ENCODE data around the gene VPS72. TPM values are rescaled to one million over a fixed set of nuclear protein-coding genes. Genes with fewer than 3 reads are reported as not detected.
"Not testable (repeated sequence)": the region's sequence is repeated elsewhere in the genome, so short reads cannot be mapped to it uniquely, and the experiment has no call there.

VPS72 gene
- 100 to 1,000 TPM in 3 of 8 experiments, 10 to 100 TPM in 5; 34.2 to 146 (median 83.1) TPM for total RNA-seq

- 0 to 11% (median 1%) methylated on average over 1 to 34 of the region's 42 CpGs; no CpG with 5 or more reads in 1 of the 10 experiments for WGBS, 10 experiments
- peaks cover 10 to 12% of the 10 kb centered on the region in 2 donors for H3K4me1 ChIP-seq (replicated peaks in 1 of 2)
- ATAC-seq (replicated peaks in 6 of 8), result peak; percentile 88 to 98 (median 96)
- peak within 1 kb of the TSS; percentile 71 to 97 (median 89) for H3K4me3 ChIP-seq
- in situ Hi-C loops (cut with MboI; ENCODE audit: low pct_unique_long_range_greater_than_20kb in 2 of 9, low sequenced_read_pairs in 9 of 9, unreplicated experiment in 9 of 9), result no loop called here
- peak within 1 kb of the TSS; percentile 85 to 90 for H3K27ac ChIP-seq
These were observed at the start of gene VPS72 for GRCh38 chr1:151189637-151190445. VPS72 (minus strand) TSS chr1:151190197; CDS start chr1:151190121, 76 bp downstream.

GRCh38 chr1:151238467-151238739, 48.4 kb upstream of the VPS72 start:
- in situ Hi-C loops (cut with MboI; ENCODE audit: low pct_unique_long_range_greater_than_20kb in 2 of 9, low sequenced_read_pairs in 9 of 9, unreplicated experiment in 9 of 9), result no loop called here
- Histone ChIP-seq H3K4me1 (replicated peaks in 1 of 2) (no peaks in the 10 kb centered on the region), H3K27ac (no peak overlapping the region), H3K4me3 (no peak overlapping the region)
- WGBS, 10 experiments, result 0 to 78% (median 37%) methylated on average over 1 of the region's 1 CpG; no CpG with 5 or more reads in 4 of the 10 experiments
- ATAC-seq (replicated peaks in 6 of 8), result peak in 6 of 8 experiments; percentile 31 to 99 (median 70)

- no peak for ATAC-seq (replicated peaks in 6 of 8)
- 0 to 100% (median 90%) methylated on average over 1 to 4 of the region's 4 CpGs for WGBS, 10 experiments
- Histone ChIP-seq H3K27ac (no peak overlapping the region), H3K4me3 (no peak overlapping the region), H3K4me1 (replicated peaks in 1 of 2) (no peaks in the 10 kb centered on the region)
- in situ Hi-C loops (cut with MboI; ENCODE audit: low pct_unique_long_range_greater_than_20kb in 2 of 9, low sequenced_read_pairs in 9 of 9, unreplicated experiment in 9 of 9), result no loop called here
These were observed 47.9 kb upstream of the VPS72 start for GRCh38 chr1:151237678-151238466.

- Histone ChIP-seq H3K4me1 (replicated peaks in 1 of 2) (no peaks in the 10 kb centered on the region), H3K4me3 (no peak overlapping the region), H3K27ac (no peak overlapping the region)
- 82 to 100% (median 100%) methylated on average over 2 to 6 of the region's 6 CpGs; no CpG with 5 or more reads in 3 of the 10 experiments for WGBS, 10 experiments
- ATAC-seq (replicated peaks in 6 of 8), result no peak
- in situ Hi-C loops (cut with MboI; ENCODE audit: low pct_unique_long_range_greater_than_20kb in 2 of 9, low sequenced_read_pairs in 9 of 9, unreplicated experiment in 9 of 9), result no loop called here
These were observed 45.2 kb upstream of the VPS72 start for GRCh38 chr1:151235235-151235634.

GRCh38 chr1:151222130-151222529, 32.1 kb upstream of the VPS72 start:
- WGBS, 10 experiments, result 70 to 100% (median 88%) methylated on average over 2 to 4 of the region's 4 CpGs; no CpG with 5 or more reads in 3 of the 10 experiments
- no peak overlapping the region for H3K27ac ChIP-seq
- ATAC-seq (replicated peaks in 6 of 8), result no peak
- no peaks in the 10 kb centered on the region for H3K4me1 ChIP-seq (replicated peaks in 1 of 2)
- H3K4me3 ChIP-seq, result no peak overlapping the region
- in situ Hi-C loops (cut with MboI; ENCODE audit: low pct_unique_long_range_greater_than_20kb in 2 of 9, low sequenced_read_pairs in 9 of 9, unreplicated experiment in 9 of 9), result no loop called here

GRCh38 chr1:151221616-151222015, 31.6 kb upstream of the VPS72 start:
- 64 to 100% (median 100%) methylated on average over 1 of the region's 1 CpG; no CpG with 5 or more reads in 1 of the 10 experiments for WGBS, 10 experiments
- Histone ChIP-seq H3K27ac (no peak overlapping the region), H3K4me3 (no peak overlapping the region), H3K4me1 (replicated peaks in 1 of 2) (no peaks in the 10 kb centered on the region)
- in situ Hi-C loops (cut with MboI; ENCODE audit: low pct_unique_long_range_greater_than_20kb in 2 of 9, low sequenced_read_pairs in 9 of 9, unreplicated experiment in 9 of 9), result no loop called here
- no peak for ATAC-seq (replicated peaks in 6 of 8)

- no peak for ATAC-seq (replicated peaks in 6 of 8)
- Histone ChIP-seq H3K4me3 (no peak overlapping the region), H3K27ac (no peak overlapping the region), H3K4me1 (replicated peaks in 1 of 2) (no peaks in the 10 kb centered on the region)
- in situ Hi-C loops (cut with MboI; ENCODE audit: low pct_unique_long_range_greater_than_20kb in 2 of 9, low sequenced_read_pairs in 9 of 9, unreplicated experiment in 9 of 9), result no loop called here
- 0 to 90% (median 45%) methylated on average over 1 to 2 of the region's 2 CpGs for WGBS, 10 experiments
These were observed 23.6 kb upstream of the VPS72 start for GRCh38 chr1:151213560-151213959.

GRCh38 chr1:151211972-151212705, 22.1 kb upstream of the VPS72 start:
- ATAC-seq (replicated peaks in 6 of 8), result no peak
- no peak overlapping the region for H3K27ac ChIP-seq
- no peak overlapping the region for H3K4me3 ChIP-seq
- WGBS, 10 experiments, result 83 to 100% (median 96%) methylated on average over 1 to 15 of the region's 15 CpGs
- H3K4me1 ChIP-seq (replicated peaks in 1 of 2), result no peaks in the 10 kb centered on the region
- in situ Hi-C loops (cut with MboI; ENCODE audit: low pct_unique_long_range_greater_than_20kb in 2 of 9, low sequenced_read_pairs in 9 of 9, unreplicated experiment in 9 of 9), result no loop called here

GRCh38 chr1:151210830-151211229, 20.8 kb upstream of the VPS72 start:
- Histone ChIP-seq H3K4me3 (no peak overlapping the region), H3K4me1 (replicated peaks in 1 of 2) (no peaks in the 10 kb centered on the region), H3K27ac (no peak overlapping the region)
- WGBS, 10 experiments, result 67 to 100% (median 100%) methylated on average over 1 of the region's 1 CpG; no CpG with 5 or more reads in 4 of the 10 experiments
- in situ Hi-C loops (cut with MboI; ENCODE audit: low pct_unique_long_range_greater_than_20kb in 2 of 9, low sequenced_read_pairs in 9 of 9, unreplicated experiment in 9 of 9), result no loop called here
- ATAC-seq (replicated peaks in 6 of 8), result peak in 1 of 8 experiments; percentile 43

GRCh38 chr1:151205381-151205965, 15.5 kb upstream of the VPS72 start:
- 70 to 100% (median 96%) methylated on average over 2 to 10 of the region's 12 CpGs; no CpG with 5 or more reads in 4 of the 10 experiments for WGBS, 10 experiments
- in situ Hi-C loops (cut with MboI; ENCODE audit: low pct_unique_long_range_greater_than_20kb in 2 of 9, low sequenced_read_pairs in 9 of 9, unreplicated experiment in 9 of 9); H3K27ac ChIP-seq; H3K4me3 ChIP-seq; ATAC-seq (replicated peaks in 6 of 8): not testable (repeated sequence)
- peaks cover 13 to 15% of the 10 kb centered on the region in 2 donors for H3K4me1 ChIP-seq (replicated peaks in 1 of 2)

GRCh38 chr1:151199873-151200581, 10.0 kb upstream of the VPS72 start:
- no peak overlapping the region for H3K27ac ChIP-seq
- peak overlapping the region; percentile 63 to 92 (median 76) for H3K4me3 ChIP-seq
- in situ Hi-C loops (cut with MboI; ENCODE audit: low pct_unique_long_range_greater_than_20kb in 2 of 9, low sequenced_read_pairs in 9 of 9, unreplicated experiment in 9 of 9), result no loop called here
- H3K4me1 ChIP-seq (replicated peaks in 1 of 2), result peaks cover 18 to 19% of the 10 kb centered on the region in 2 donors
- 0 to 27% (median 13%) methylated on average over 2 to 8 of the region's 11 CpGs; no CpG with 5 or more reads in 4 of the 10 experiments for WGBS, 10 experiments
- ATAC-seq (replicated peaks in 6 of 8), result no peak
